GM20431 (cell line): Measurements from ENCODE around the gene ARL10.

Experiments
- in situ Hi-C: fragments of 300-500 bp; cut with MseI, MboI; formaldehyde crosslinking; loops from one replicate; pipeline ENCODE4 v1.15.0; 2020; ENCODE audit warnings: low sequenced_read_pairs; ENCODE audit not compliant: unreplicated experiment

Gene ARL10

GRCh38 chr5:176408590-176408989, 43.3 kb downstream of the ARL10 start:
- in situ Hi-C loops, result no loop called here

GRCh38 chr5:176409765-176410164, 44.5 kb downstream of the ARL10 start:
- in situ Hi-C loops, result no loop called here

GRCh38 chr5:176410486-176411180, 45.3 kb downstream of the ARL10 start:
- in situ Hi-C loops, result no loop called here

GRCh38 chr5:176412517-176413254, 47.4 kb downstream of the ARL10 start:
- in situ Hi-C loops, result no loop called here

- in situ Hi-C loops, result no loop called here
Observed at GRCh38 chr5:176413255-176413565, 47.9 kb downstream of the ARL10 start.

GRCh38 chr5:176413709-176414191, 48.5 kb downstream of the ARL10 start:
- in situ Hi-C loops, result no loop called here

- in situ Hi-C loops, result no loop called here
Observed at GRCh38 chr5:176414704-176415103, 49.4 kb downstream of the ARL10 start.

- in situ Hi-C loops, result no loop called here
Observed at GRCh38 chr5:176415240-176415951, 50.1 kb downstream of the ARL10 start.

GRCh38 chr5:176415952-176416924, 51.0 kb downstream of the ARL10 start, which contains the start of gene CLTB:
Gene CLTB, minus strand, starts transcription at chr5:176416539. Its CDS starts 176 bp downstream, at chr5:176416363.
- in situ Hi-C loops, result no loop called here

- in situ Hi-C loops, result no loop called here
Observed at GRCh38 chr5:176416965-176417364, 51.7 kb downstream of the ARL10 start.

- in situ Hi-C loops, result no loop called here
Observed at GRCh38 chr5:176418251-176418650, 53.0 kb downstream of the ARL10 start.

GRCh38 chr5:176420086-176420485, 54.8 kb downstream of the ARL10 start:
- in situ Hi-C loops, result no loop called here

- in situ Hi-C loops, result no loop called here
Observed at GRCh38 chr5:176420972-176421544, 55.8 kb downstream of the ARL10 start.

GRCh38 chr5:176424181-176424580, 58.9 kb downstream of the ARL10 start:
- in situ Hi-C loops, result no loop called here

- in situ Hi-C loops, result no loop called here
Observed at GRCh38 chr5:176425138-176425537, 59.9 kb downstream of the ARL10 start.

GRCh38 chr5:176425791-176426190, 60.5 kb downstream of the ARL10 start:
- in situ Hi-C loops, result no loop called here

- in situ Hi-C loops, result no loop called here
Observed at GRCh38 chr5:176426876-176427275, 61.6 kb downstream of the ARL10 start.

GRCh38 chr5:176427971-176428370, 62.7 kb downstream of the ARL10 start:
- in situ Hi-C loops, result no loop called here

- in situ Hi-C loops, result no loop called here
Observed at GRCh38 chr5:176429972-176430371, 64.7 kb downstream of the ARL10 start.
